HL-60 (cell line): Measurements from ENCODE around the gene SLC5A2.

ENCODE experiments used
- DNase-seq, 2 experiments: peaks; one replicate each; pipeline ENCODE4 v3.0.0-alpha.2; 2010 to 2020; ENCODE audit warnings: low read depth in 1 of 2, low spot score in 1 of 2
- H3K27ac ChIP-seq: fragments of 250-450 bp; sonication (Bioruptor Pico); replicated peaks from 2 replicates; pipeline ENCODE4 v1.5.1; 2020; ENCODE audit warnings: mild to moderate bottlenecking, moderate library complexity
- H3K27me3 ChIP-seq: fragments of 250-450 bp; sonication (Bioruptor Pico); 2 replicates; pipeline ENCODE4 v1.5.1; 2021; ENCODE audit warnings: mild to moderate bottlenecking, moderate library complexity; ENCODE audit not compliant: insufficient read depth, poor library complexity, severe bottlenecking
- H3K4me3 ChIP-seq: replicated peaks from 2 replicates; pipeline ENCODE4 v1.5.1; 2011; ENCODE audit warnings: mild to moderate bottlenecking, control low read depth, low read length; ENCODE audit not compliant: insufficient read depth
- CTCF ChIP-seq: IDR thresholded peaks from one replicate; pipeline ENCODE4 v1.5.1; 2011; ENCODE audit warnings: low read length, control low read depth, inconsistent platforms; ENCODE audit not compliant: insufficient read depth
- GABPA ChIP-seq: IDR thresholded peaks from 2 replicates; pipeline ENCODE4 v1.6.1; 2012; ENCODE audit warnings: low read depth
- POLR2AphosphoS5 ChIP-seq: IDR thresholded peaks from 2 replicates; pipeline ENCODE4 v1.6.1; 2012; ENCODE audit warnings: low read depth
- SPI1 ChIP-seq: IDR thresholded peaks from 2 replicates; pipeline ENCODE4 v1.6.1; 2012; ENCODE audit warnings: low read depth, mild to moderate bottlenecking, borderline replicate concordance
- TF ChIP-seq, protein P1 (sequence below): IDR thresholded peaks from 2 replicates; pipeline ENCODE4 v1.6.1; 2012; ENCODE audit warnings: low read depth; ENCODE audit not compliant: insufficient replicate concordance

The SLC5A2 gene

DNA sequence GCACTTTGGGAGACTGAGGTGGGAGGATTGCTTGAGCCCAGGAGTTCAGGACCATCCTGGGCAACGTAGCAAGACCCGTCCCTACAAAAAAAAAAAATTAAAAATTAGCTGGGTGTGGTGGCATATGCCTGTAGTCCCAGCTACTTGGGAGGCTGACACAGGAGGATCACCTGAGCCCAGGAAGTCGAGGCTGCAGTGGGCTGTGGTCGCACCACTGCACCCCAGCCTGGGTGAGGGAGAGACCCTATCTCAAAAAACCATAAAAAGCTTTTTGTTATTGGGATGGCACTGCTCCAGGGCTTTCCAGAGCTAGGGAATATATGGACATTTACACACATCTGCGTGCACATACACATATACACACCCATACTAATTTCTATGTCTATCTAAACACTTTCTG lies 31.7 kb upstream of the SLC5A2 start:
- Histone ChIP-seq H3K27ac (no peak overlapping the region), H3K4me3 (no peak overlapping the region), H3K27me3 (no peaks in the 10 kb centered on the region)
- no peak for DNase-seq
- TF ChIP-seq CTCF (no peak), GABPA (no peak), SPI1 (no peak), POLR2AphosphoS5 (no peak)
- TF ChIP-seq, protein P1, sequence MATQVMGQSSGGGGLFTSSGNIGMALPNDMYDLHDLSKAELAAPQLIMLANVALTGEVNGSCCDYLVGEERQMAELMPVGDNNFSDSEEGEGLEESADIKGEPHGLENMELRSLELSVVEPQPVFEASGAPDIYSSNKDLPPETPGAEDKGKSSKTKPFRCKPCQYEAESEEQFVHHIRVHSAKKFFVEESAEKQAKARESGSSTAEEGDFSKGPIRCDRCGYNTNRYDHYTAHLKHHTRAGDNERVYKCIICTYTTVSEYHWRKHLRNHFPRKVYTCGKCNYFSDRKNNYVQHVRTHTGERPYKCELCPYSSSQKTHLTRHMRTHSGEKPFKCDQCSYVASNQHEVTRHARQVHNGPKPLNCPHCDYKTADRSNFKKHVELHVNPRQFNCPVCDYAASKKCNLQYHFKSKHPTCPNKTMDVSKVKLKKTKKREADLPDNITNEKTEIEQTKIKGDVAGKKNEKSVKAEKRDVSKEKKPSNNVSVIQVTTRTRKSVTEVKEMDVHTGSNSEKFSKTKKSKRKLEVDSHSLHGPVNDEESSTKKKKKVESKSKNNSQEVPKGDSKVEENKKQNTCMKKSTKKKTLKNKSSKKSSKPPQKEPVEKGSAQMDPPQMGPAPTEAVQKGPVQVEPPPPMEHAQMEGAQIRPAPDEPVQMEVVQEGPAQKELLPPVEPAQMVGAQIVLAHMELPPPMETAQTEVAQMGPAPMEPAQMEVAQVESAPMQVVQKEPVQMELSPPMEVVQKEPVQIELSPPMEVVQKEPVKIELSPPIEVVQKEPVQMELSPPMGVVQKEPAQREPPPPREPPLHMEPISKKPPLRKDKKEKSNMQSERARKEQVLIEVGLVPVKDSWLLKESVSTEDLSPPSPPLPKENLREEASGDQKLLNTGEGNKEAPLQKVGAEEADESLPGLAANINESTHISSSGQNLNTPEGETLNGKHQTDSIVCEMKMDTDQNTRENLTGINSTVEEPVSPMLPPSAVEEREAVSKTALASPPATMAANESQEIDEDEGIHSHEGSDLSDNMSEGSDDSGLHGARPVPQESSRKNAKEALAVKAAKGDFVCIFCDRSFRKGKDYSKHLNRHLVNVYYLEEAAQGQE = no peak

GRCh38 chr16:31451681-31452351 lies 31.1 kb upstream of the SLC5A2 start:
- peak; percentile 58 to 61 for DNase-seq

DNA sequence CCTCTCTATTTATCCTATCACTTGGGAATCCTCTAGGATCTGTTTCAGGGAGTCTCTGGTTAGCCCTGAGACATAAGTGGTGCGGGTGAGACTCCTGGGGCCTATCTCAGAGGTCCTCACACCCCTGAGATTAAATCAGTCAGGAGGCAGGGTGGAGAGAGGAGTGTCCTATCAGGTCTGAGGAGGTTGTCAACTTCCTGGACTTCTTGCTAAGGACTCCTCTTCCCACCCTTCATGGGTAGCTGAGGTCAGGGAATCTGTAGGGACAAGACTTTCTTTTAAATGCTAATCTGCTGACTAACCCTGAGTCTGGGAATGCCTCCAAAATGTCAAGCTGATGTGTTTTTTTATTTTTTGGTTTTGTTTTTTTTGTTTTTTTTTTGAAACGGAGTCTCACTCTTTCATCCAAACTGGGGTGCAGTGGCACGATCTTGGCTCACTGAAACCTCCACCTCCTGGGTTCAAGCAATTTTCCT lies 30.3 kb upstream of the SLC5A2 start:
- no peak overlapping the region for H3K27ac ChIP-seq

More at GRCh38 chr16:31451681-31452351, 31.1 kb upstream of the SLC5A2 start:
- Histone ChIP-seq H3K4me3 (no peak overlapping the region), H3K27ac (no peak overlapping the region), H3K27me3 (no peaks in the 10 kb centered on the region)
- TF ChIP-seq GABPA (no peak), CTCF (peak; percentile 15), POLR2AphosphoS5 (peak; percentile 43; the same call in 1 of the 2 replicates)
- TF ChIP-seq, protein P1 = no peak

More for the DNA sequence above, 30.3 kb upstream of the SLC5A2 start:
- TF ChIP-seq POLR2AphosphoS5 (no peak), CTCF (no peak), SPI1 (no peak), GABPA (no peak)
- TF ChIP-seq, protein P1 = no peak
- H3K4me3 ChIP-seq = no peak overlapping the region
- DNase-seq = no peak
- no peaks in the 10 kb centered on the region for H3K27me3 ChIP-seq
